Measurements from ENCODE around the gene YWHAH.

Gene YWHAH

GRCh38 chr22:31923136-31923535 lies 21.2 kb upstream of the YWHAH start:
- no peak for DNase-seq (ENCODE audit: low read depth in 2 of 2)

- DNase-seq (ENCODE audit: low read depth in 2 of 2): no peak
Measured at GRCh38 chr22:31923747-31924146, 20.6 kb upstream of the YWHAH start.

- no peak for DNase-seq (ENCODE audit: low read depth in 2 of 2)
Measured at GRCh38 chr22:31925056-31925455, 19.3 kb upstream of the YWHAH start.

- no peak for DNase-seq (ENCODE audit: low read depth in 2 of 2)
Measured at GRCh38 chr22:31926024-31926423, 18.3 kb upstream of the YWHAH start.

- DNase-seq (ENCODE audit: low read depth in 2 of 2): no peak
Measured at GRCh38 chr22:31926969-31927368, 17.4 kb upstream of the YWHAH start.

GRCh38 chr22:31927562-31927961 lies 16.8 kb upstream of the YWHAH start:
- DNase-seq (ENCODE audit: low read depth in 2 of 2): no peak

GRCh38 chr22:31929167-31929930 lies 15.0 kb upstream of the YWHAH start:
- DNase-seq (ENCODE audit: low read depth in 2 of 2): no peak

- DNase-seq (ENCODE audit: low read depth in 2 of 2): no peak
Measured at GRCh38 chr22:31932863-31933262, 11.5 kb upstream of the YWHAH start.

- no peak for DNase-seq (ENCODE audit: low read depth in 2 of 2)
Measured at GRCh38 chr22:31933406-31933805, 10.9 kb upstream of the YWHAH start.

- DNase-seq (ENCODE audit: low read depth in 2 of 2): no peak
Measured at GRCh38 chr22:31933816-31934482, 10.4 kb upstream of the YWHAH start.

GRCh38 chr22:31935961-31936635 lies 8.2 kb upstream of the YWHAH start:
- no peak for DNase-seq (ENCODE audit: low read depth in 2 of 2)

- DNase-seq (ENCODE audit: low read depth in 2 of 2): no peak
Measured at GRCh38 chr22:31937341-31937740, 7.0 kb upstream of the YWHAH start.

- no peak for DNase-seq (ENCODE audit: low read depth in 2 of 2)
Measured at GRCh38 chr22:31938296-31938695, 6.0 kb upstream of the YWHAH start.

GRCh38 chr22:31940506-31940905 lies 3.8 kb upstream of the YWHAH start:
- DNase-seq (ENCODE audit: low read depth in 2 of 2): no peak

GRCh38 chr22:31942091-31942490 lies 2.2 kb upstream of the YWHAH start:
- DNase-seq (ENCODE audit: low read depth in 2 of 2): no peak

- no peak for DNase-seq (ENCODE audit: low read depth in 2 of 2)
Measured at GRCh38 chr22:31943206-31943977, 943 bp upstream of the YWHAH start.

GRCh38 chr22:31944700-31945442 lies 536 bp downstream of the YWHAH start:
- peak in 1 of 2 donors; percentile 22 for DNase-seq (ENCODE audit: low read depth in 2 of 2)

- DNase-seq (ENCODE audit: low read depth in 2 of 2): no peak
Measured at GRCh38 chr22:31945443-31945855, 1.1 kb downstream of the YWHAH start.

- DNase-seq (ENCODE audit: low read depth in 2 of 2): no peak
Measured at GRCh38 chr22:31945971-31946680, 1.8 kb downstream of the YWHAH start.

- no peak for DNase-seq (ENCODE audit: low read depth in 2 of 2)
Measured at GRCh38 chr22:31947296-31947695, 3.0 kb downstream of the YWHAH start.

GRCh38 chr22:31948002-31948401 lies 3.7 kb downstream of the YWHAH start:
- DNase-seq (ENCODE audit: low read depth in 2 of 2): no peak

All from stimulated activated CD4-positive, alpha-beta T cell treated with anti-CD3 and anti-CD28 coated beads, Interleukin-4, amount 100 ng/mL, for 48 hours (primary cell).